GM12892 (cell line): ENCODE data around the gene FBXO24.

ENCODE experiments used
- POLR2A ChIP-seq: IDR thresholded peaks from 2 replicates; pipeline ENCODE4 v1.6.1; 2011; ENCODE audit warnings: low read depth, low read length, control low read depth
- POLR2AphosphoS5 ChIP-seq: IDR thresholded peaks from 2 replicates; pipeline ENCODE4 v1.6.1; 2011; ENCODE audit warnings: low read depth, low read length, control low read depth
- TAF1 ChIP-seq: IDR thresholded peaks from 2 replicates; pipeline ENCODE4 v1.6.1; 2011; ENCODE audit warnings: low read depth, mild to moderate bottlenecking, control low read depth, low read length, borderline replicate concordance

GRCh38 chr7:100595188-100595587 lies 9.1 kb downstream of the FBXO24 start:
- TF ChIP-seq TAF1, result no peak
- TF ChIP-seq POLR2AphosphoS5, result no peak
- no peak for TF ChIP-seq POLR2A
